IPS-NIHi11 (cell line): ENCODE measurements around the gene NODAL.

Source experiments
- DNase-seq: peaks from one replicate; pipeline ENCODE4 v3.0.0; 2012; ENCODE audit warnings: mixed read lengths, low spot score

The NODAL gene

DNA sequence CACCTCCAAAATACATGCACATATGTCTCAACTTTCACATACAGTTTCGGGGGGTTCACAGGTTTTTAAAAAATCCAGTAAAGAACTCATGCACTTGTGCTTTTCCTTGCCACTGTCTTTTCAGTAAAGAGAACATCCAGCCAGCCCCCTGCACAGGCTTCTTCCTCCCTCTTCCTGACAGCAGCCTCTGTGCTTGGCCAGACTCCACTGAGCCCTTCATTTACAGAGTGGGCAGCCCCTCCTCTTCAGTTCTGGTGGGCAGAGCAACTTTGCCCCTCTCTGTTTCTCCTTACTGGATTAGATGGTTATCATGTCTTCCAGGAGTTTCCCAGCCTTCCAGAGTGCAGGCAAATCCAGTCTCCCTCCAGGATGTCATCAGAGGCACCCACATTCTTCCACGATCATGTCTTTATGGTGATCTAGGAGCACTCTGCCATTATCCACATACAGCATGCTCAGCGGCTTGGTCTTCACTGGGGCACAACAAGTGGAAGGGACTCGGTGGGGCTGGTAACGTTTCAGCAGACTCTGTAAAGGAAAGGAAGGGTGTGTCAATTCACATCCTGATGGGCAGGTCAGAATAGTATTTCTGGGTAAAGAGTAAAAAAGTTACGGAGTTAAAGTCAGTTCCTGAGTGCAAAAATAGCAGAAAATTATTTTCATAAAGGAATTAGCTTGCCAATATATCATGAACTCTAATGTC, 8.8 kb downstream of the NODAL start:
- no peak for DNase-seq

DNA sequence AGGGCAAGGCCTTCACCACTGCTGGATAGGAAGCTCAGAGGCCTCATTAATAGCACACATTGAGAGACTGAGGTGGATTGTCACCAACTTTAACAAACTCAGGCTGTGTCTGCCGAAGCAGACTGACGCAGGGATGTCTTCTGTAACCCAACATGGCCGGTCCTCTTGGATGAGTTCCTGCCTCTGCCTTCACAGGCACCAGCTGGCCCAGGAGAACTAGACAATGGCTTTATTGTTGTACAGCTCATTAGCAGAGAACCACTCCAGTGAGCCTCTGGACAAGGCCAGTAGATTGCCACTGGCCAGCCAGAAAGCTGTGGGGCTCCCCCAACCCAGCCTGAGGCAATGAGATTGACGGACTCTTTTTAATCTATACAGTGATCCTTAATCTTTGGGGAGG, 9.4 kb downstream of the NODAL start:
- DNase-seq: no peak

DNA sequence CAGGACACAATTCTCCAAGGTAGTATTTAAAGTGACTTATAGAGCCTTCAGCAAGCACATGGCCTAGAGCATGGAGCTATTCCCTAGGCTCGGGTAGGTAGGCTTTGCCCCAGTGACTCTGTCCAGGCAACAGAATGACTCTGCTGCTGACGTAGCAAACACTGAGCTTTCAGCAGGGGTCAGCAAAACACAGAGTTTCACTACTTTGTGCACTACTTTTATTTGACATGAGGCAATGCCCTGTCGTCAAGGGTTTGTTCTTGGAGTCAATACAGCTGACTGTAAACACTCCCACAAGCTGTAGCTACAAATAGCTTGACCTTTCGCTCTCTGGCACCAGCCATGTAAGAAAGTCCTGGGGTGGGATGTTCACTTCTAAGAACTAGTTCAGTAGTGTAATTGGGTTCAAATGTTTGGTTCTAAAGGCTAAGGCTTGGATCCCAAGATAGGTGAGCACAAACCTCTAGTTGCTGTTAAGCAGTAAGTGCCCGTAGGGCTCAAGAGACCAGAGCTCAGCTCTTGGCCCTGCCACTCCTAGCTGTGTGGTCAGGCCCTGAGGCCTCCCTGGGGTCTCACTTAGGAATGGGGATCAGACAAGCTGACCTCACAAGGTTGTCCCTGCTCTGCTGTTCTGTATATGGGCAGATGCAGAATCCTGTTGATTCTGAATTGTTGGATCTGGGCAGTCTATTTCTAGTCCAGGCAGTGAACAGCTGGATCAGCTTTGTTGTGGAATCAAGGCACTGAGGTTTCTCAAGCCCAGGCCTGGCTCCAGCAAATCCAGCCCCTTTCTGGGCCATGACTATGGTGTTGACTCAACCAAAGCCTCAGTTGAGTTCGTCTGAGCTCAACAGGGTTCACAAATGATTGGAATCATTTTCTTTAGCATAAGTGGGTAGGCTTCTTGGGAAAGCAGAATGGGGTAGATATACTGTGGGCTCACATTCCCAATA, 10.7 kb downstream of the NODAL start:
- DNase-seq: no peak

DNA sequence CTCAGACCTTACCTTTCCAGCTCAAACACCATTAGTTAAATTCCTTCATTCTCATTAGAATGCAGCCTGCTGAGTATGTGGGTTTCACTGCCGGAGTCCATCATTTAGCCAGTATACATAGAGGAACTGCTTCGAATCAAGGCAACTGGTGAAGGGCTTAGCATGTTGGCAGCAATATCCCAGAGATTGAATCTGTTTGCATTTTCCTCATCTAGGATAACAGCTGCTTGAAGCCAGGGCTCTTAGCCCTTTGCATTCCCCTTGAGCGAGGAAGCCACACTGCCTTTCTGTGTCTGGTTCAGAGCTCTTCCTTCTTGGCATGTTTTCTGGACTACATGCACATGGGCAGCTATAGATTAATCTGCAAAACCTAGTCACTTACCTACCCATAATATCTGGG, 14.7 kb downstream of the NODAL start:
- no peak for DNase-seq

DNA sequence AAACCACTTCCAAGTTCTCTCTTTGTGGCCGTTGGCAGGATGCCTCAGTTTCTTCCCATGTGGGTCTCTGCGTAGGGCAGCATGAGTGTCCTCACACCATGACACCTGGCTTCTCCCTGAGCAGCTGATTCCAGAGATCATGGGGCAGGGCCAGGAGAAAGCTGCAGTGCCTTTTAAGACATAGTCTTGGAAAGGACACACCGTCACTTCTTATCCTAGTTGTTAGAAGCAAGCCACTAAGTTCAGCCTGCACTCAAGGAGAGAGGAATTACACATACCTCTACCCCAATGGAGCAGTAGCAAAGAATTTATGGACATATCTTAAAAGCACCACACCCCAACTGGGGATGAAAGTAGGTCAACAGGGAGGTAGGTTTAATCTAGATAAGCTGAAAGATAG, 16.4 kb downstream of the NODAL start:
- no peak for DNase-seq

DNA sequence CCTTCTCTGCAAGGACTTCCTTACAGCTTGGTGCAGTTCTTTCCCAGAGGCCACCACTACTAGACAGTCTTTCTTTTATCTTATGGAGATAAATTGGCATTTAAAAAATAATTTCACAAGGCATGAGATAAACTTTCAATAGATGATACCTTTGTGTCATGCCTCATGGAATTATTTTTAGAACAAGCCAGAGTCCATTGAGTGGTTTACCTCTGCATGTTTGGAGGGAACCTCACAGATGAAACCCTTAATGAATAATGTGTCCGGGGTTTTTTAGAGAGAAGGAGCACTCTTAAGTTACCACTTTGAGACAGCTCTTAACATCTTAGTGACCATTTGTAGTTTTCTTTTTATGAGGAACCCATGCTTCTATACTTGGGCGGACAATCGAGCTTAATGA, 17.2 kb downstream of the NODAL start:
- DNase-seq: no peak

DNA sequence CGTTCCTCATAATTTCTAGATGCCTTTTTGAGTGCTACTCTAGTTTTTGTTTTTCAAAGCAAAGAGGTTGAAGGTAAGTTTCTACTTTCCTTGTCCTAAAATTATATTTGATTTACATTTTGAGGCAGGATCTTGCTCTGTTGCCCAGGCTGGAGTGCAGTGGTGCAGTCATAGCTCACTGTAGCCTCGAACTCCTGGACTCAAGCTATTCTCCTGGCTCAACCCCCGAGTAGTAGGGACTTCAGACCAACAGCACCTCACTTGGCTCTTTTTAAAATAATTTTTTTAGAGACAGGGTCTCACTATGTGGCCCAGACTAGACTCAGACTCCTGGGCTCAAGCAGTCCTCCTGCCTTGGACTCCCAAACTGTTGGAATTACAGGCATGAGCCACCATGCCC, 22.8 kb downstream of the NODAL start:
- DNase-seq: no peak

DNA sequence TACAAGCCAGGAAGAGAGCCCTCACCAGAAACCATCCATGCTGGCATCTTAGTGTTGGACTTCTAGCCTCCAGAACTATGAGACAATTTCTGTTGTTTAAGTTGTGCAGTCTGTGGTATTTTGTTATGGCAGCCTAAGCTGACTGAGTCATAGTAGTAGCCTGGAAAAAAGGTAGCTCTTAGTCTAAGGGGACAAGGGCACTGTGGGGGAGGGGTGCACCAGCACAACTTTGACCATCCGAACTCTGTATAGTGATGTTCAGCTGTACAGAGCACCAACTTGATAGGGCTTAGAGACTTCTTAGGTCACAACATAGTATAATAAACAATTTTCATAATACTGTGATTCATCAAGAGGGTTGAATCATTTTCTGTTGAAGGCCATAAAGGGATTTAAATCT, 23.3 kb downstream of the NODAL start:
- no peak for DNase-seq

DNA sequence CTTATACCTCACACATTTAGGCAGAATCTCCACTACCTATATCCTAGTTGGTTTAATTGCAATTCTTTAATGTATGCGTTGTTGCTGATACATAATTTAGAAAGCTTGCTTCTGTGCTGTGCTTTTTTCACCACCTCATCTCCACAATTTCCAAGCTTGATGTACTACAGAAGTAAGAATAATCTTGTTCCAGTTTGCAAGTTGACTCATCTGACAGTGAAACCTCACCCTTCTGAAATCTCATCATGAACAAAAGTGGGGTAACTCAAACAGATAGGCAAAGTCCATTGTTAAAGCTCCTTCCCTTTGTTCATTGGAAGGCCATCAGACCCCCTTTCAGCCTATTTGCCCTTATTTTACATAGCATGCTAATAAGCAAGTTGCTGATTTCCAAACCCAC, 23.9 kb downstream of the NODAL start:
- DNase-seq: no peak

DNA sequence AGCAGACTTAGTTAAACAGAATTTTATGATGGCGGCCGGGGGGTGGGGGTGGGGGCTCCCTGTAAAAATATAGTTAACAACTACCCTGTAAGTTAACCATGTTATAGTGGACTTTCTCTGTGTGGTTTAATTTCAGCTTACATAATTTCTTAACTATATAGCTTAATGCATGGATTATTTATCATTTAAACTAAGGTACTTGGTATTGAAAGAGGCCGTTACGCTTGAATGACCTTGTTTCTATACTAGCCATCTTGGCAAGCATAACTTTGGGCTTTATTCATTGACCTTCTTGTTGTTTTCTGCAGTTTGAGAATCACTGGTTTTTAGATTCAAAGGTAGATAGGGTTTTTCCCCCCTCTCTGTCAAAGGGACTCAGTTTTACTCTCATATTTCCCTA, 29.1 kb downstream of the NODAL start:
- DNase-seq: no peak

DNA sequence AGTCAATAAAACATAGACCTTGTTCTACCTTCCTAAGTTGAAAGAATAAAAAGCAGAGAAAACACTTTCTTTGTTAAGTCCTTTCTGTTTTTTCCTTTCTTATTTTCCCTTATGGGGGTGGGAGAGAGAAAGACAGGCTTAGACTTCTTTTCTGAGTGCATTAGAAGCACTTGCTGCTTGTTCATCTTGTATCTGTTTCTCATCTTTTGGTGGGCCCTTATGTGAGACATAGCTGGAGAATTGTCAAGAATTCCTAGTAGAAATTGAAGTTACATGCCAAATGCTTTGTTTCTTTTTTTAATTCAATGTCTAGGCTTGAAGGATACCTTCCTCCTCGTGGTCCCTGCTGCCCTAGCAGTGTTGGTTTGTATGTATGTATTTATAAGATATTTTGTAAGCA, 30.9 kb downstream of the NODAL start:
- no peak for DNase-seq

DNA sequence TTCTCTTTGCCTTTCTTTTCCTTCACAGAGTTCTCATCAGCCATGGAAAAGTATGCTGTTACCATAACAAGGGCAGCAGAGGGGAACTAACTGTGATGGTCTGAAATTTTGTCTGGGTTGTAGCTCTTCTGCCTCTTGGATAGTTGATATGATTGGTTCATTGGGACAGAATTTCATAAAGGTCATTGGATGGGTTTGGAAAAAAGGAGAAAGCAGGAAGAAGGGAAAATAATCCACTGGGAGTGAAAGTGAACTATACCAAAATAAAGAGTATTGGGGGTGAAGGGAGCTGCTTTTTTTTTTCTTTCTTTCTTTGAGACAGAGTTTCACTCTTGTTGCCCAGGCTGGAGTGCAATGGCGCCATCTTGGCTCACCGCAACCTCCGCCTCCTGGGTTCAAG, 31.7 kb downstream of the NODAL start:
- no peak for DNase-seq

DNA sequence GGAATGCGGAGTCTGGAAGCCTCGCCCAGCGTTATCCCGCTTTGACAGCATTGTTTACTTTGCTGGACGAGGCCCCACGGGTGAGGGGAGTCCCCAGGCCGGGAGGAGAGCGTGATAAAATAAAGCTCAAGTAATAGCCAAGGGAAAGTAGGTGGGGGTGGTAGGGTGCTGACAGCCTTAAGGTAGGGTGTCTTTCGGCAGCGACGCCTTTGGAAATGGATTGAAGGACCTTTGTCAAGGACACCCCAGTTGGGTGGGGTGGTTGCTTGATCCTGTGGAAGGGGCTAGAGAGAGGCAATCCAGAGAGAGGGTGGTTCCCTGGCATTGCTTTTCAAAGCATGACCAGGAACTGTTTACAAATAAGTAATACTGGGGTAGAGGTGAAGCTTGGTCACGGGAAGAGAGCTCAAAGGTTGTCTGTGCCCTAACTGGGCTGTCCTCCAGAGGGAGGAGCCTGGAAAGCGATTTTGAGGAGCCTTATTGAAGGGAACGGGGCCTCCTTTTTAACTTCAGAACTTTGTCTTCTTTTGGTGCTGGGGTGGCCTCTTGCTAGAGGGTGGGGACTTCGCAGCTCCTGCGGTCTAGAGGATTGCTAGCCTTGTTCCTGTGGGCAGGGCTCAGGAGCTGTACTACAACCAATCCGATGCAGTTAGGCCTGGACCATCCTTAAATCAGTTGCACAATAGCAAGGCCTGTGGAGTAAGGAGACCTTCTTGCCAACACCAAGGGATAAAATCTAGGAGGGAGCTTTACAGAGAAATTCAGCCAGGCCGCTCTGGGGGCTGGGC, 36.2 kb downstream of the NODAL start:
- peak; percentile 41 for DNase-seq

DNA sequence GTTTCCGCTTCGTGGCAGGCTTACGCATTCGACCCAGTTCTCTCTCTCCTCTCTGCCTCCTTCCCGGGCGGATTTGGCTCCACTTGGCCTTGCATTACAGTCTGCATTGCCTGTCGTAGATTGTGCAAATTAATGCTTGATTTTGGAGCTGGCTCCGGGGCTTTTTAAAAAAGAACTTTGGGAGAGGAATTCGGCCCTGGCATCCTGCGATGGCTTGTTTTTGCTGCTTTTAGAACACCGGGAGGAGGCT, 36.8 kb downstream of the NODAL start:
- no peak for DNase-seq

DNA sequence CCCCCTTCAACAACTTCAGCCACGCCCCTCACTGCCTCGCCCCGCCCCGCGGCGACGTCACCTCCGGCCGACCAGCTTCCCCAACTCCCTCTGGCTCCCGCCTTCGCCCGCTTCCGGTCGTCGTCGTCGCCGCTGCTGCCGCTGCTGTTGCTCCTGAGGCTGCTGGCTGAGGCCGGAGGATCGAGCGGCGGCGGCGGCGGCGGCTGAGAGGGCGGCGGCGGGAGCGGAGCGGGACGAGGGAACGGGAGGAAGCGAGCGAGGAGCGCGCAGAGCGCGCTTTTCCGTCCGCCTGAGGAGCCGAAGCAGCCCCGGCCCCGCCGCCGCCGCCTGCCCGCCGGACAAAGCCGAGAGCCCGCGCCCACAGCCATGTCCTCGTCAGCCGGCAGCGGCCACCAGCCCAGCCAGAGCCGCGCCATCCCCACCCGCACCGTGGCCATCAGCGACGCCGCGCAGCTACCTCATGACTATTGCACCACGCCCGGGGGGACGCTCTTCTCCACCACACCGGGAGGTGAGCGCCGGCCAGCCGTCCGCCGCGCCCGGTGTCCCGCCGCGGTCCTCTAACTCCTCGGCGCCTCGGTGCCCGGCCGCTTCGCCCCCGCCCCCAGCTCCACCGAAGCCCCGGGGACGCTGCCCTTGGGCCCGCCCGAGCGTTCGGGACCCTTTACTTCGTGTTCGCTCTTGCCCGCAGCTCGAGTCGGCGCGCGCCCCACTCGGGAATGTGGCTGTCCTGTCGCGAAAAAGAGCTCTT, 37.3 kb downstream of the NODAL start, which contains the start of gene EIF4EBP2:
EIF4EBP2 (plus strand) TSS at position 110 of the 751 bp plus-strand sequence; CDS start at position 367, 257 bp downstream.
- DNase-seq: peak; percentile 95

DNA sequence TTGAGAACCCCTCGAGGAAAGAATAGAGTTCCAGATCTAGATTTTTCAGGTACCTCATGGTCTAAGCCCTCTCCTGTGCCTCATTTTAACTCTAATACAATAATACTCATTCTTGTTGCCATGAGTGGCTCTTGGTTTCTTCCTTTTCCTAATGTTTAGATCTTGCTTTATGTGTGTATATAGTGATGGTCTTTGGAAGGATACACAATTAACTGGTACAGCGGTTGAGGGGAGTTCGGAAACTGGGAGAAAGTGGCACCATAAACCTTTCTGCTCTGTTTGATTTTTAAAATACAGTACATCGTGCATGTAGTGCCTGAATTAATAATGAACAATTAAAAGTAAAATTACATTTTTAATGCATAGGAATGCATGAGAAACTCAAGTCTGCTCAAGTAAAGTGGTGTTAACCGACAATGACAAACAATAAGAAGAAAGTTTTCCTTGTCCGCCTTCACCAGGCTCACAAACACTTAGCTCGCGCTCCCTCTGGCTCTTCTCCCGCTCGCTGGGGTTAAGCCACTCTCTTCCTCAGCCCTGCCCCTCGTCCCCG, 37.9 kb downstream of the NODAL start:
- no peak for DNase-seq

DNA sequence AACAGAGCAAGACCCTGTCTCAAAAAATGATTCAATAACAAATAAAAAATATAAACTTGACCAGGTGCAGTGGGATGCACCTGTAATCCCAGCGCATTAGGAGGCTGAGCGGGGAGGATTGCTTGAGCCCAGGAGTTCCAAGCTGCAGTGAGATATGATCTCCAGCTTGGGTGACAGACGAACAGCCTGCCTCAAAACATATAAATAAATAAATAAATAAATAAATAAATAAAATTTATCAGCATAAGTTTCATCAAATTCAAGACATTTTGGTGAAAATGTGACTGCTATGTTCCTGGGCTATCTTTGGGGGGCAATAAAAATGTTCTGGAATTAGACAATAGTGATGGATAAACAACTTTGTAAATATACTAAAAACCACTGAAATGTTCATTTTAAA, 42.3 kb downstream of the NODAL start:
- DNase-seq: no peak

DNA sequence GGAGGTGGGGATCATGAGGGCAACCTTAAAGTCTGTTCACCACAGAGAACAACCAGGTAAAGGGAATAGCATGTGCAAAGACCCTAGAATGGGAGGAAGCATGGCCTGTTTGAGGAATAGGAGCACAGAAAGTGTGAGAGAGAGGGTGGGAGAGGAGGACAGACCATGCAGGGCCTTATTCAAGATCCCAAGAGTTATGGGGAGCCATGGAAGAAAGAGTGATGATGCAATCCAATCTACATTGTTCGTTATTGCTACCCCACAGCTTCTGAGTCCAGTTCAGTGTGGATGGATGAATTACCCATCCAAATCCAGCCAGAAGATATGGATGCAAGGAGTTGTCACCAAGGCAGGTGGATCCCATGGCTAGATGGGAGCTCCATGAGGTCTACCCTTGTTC, 45.3 kb downstream of the NODAL start:
- no peak for DNase-seq

DNA sequence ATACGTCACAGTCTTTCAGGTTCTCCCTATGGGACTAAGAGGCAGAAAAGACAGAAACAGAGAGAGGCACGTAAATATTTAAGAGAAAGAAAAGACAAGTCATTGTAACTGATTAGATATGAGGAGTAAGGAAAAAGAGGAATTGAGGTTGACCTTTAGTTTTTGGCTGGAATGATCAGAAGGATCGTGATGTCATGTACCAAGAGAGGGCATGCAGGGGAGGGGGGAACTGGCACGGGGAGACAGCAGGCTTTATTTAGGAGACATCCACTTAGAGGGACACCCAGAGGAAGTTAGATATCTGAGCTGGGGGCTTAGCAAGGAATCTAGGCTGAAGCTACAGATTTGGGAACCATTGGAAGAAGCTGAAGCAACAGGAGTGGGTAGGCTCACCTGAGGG, 49.8 kb downstream of the NODAL start:
- no peak for DNase-seq
